Stimulated activated CD4-positive, alpha-beta T cell treated with anti-CD3 and anti-CD28 coated beads, Interleukin-2, amount 100 ng/mL, for 4 hours (primary cell): ENCODE data around the gene OR10A6.

Experiments
- DNase-seq: peaks from one replicate; pipeline ENCODE4 v3.0.0-alpha.2; 2020; ENCODE audit warnings: low read depth

The OR10A6 gene

DNA sequence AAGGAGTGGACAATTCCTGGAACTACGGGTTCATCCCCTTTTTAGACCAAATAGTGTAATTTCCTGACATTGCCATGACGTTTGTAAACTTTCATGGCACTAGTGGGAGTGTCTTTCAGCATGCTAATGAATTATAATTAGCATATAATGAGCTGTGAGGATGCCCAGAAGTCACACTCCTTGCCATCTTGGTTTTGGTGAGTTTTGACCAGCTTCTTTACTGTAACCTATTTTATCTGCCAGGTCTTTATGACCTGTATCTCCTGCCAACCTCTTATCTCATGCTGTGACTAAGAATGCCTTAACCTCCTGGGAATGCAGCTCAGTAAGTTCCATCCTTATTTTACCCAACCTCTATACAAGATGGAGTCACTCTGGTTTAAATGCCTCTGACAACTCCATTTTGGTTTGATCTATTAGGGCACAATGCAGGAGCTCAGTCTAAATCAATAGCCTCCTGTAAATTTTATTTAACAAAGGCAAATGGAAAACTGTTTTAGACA, 20.7 kb downstream of the OR10A6 start:
- DNase-seq = no peak

GRCh38 chr11:7909585-7910285, 21.3 kb downstream of the OR10A6 start:
- DNase-seq = no peak

DNA sequence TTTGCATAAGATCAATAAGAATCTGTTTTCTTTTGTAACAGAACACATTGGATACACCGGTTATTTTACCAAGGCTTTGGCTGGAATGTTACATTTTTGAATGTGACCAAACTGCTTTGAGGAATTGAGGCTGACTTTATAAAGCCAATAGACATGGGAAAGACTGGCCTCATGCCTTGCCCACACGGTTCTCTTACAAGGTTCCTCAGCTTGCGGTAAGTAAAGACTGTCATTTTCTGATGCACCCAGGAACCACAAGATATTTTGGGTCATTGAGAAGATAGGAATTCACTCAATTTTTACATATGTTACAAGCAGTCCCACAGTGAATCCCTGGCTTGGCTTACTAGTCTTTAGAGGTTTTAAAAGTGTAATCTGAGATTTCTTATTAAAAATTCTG, 23.9 kb downstream of the OR10A6 start:
- no peak for DNase-seq

DNA sequence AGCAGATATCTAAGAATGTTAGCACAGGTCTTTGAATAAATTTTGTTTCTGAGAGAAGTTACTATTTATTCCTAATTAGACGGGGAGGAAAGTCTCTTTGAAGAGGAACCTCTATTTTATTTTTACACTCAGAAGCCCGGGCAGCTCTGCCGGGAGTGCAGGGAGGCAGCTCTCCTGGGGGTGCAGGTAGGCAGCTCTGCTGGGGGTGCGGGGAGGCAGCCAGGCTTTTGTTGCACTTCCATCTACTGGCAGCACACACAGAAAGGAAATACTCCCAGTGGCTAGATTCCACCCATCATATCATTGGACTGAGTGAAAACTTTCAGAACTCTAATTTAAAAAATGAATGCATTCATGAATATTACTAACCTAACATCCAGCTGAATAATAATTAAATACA, 24.6 kb downstream of the OR10A6 start:
- DNase-seq = no peak

DNA sequence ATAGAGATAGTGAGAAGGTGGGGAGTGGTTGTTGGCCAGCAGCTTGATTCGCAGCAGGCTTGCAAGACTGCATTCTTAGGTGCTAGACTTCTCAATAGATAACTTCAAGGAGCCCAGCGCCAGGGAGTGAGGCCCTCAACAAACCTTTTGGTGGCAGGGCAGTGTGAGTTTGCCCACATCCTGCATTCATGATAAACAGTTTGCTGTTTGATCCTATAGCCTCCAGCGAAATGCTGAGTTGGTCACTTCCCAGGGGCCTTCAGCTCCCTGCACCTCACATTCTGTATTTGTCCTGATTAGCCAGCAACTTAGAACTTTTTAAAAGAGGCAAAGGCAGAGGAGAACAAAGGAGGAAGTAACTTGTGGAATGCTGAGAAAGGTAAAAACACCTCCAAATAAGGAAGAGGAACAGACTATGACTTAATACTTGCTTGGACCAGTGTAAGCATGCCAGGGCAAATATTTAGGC, 25.1 kb downstream of the OR10A6 start:
- DNase-seq = no peak

- DNase-seq = no peak
Measured at GRCh38 chr11:7905549-7905948, 25.5 kb downstream of the OR10A6 start.

GRCh38 chr11:7904917-7905316, 26.2 kb downstream of the OR10A6 start:
- no peak for DNase-seq

DNA sequence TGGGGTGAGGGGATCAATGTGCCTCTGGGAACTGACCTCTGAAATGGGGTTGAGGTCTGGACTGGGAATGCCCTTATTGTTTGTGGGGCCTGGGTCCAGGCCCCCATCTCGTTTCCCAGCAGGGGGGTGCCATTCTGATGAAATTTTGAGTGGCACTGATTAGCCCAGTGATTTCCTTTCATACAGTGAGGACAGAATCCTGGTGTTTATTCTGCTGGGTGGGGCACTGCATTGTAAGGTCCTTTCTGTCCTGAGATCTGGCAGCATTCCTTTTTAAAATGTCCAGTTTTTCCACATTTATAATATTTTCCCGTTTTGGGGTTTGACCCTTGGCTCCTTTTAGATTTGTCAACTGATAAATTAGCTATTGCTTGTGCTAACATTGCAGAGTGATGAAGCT, 27.1 kb downstream of the OR10A6 start:
- DNase-seq = no peak

GRCh38 chr11:7901319-7901854, 29.7 kb downstream of the OR10A6 start:
- DNase-seq = no peak

GRCh38 chr11:7900686-7901085, 30.4 kb downstream of the OR10A6 start:
- no peak for DNase-seq

DNA sequence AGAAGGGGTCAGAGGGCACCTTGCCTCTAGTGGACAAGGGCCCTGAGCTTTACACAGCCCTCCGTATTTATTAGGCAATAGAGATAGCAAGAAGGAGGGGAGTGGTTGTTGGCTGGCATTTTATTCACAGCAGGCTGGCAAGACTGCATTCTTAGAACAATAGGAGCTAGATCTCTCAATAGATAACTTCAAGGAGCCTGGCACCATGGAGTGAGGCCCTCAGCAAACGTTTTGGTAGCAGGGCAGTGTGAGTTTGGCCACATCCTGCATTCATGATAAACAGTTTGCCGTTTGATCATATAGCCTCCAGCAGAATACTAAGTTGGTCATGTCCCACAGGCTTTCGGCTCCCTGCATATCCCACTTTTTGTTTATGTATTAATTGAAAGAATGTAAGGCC, 31.6 kb downstream of the OR10A6 start:
- no peak for DNase-seq

GRCh38 chr11:7898666-7899283, 32.3 kb downstream of the OR10A6 start:
- DNase-seq = no peak

DNA sequence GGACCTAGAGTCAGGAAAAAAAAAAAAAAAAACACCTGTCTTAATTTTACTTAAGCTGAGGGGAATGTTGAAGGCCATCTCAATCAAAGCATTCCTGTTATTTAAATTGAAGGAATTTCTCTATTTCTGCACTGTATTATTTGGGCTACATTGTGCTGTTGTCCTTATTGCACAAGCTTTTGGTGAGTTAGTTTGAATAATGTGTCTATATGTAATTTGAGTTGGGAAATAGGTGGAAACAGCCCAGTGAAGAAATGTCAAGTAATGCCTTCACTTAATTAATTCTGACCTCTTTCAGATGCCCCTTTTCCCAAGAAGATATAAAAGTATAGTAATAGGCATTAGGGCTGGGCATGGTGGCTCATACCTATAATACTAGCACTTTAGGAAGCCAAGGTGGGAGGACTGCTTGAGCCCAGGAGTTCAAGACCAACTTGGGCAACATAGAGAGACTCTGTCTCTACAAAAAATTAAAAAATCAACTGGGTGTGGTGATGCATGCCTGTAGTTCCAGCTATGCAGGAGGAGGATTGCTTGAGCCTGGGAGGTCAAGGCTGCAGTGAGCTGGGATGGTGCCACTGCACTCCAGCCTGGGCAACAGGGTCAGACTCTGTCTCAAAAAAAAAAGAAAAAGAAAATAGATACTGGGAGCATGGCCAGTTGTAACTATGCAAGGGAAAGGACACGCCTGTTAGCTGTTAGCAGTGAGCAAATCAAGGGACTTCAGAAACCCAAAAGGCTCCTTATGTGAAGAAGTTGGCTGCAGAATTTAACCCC, 34.9 kb downstream of the OR10A6 start:
- no peak for DNase-seq

- DNase-seq = no peak
Measured at GRCh38 chr11:7894251-7894650, 36.8 kb downstream of the OR10A6 start.

- DNase-seq = no peak
Measured at GRCh38 chr11:7893796-7894195, 37.3 kb downstream of the OR10A6 start.

GRCh38 chr11:7892840-7893254, 38.2 kb downstream of the OR10A6 start:
- DNase-seq = no peak

GRCh38 chr11:7892059-7892699, 38.9 kb downstream of the OR10A6 start:
- DNase-seq = no peak

DNA sequence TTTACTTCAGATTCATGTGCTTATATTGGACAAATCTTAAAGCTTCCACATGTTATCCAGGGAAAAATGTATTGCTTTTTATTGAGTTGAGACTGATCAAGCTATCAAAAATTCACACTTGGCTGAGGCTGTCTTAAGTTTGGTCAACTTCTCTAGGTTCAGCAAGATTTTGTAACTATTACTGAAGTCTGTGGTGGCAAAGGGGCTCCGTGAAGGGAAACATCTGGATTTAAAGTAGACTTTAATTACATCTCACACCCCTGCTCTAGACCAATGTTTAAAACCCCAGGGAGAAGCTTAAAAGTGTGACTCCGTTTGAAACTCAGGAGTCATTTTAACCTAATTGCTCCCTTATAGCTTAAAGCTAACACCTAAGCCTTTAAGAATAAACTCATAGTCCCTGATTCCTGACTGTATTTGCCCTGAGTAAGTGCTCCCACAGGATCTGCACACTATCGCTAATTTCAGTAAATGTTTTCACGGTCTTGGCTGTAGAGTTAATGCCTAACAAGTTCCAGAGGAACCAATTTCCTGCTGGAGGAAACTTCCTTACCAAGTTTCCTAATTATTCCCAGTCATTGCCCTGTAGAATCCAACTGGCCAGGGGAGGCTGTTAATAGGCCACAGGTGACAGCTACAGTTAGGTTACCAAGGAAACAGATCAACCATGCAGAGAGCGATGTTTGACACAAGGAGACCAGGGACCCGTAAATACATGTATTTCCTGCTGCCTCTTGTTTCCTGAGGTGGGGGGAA, 40.5 kb downstream of the OR10A6 start:
- no peak for DNase-seq

- DNase-seq = no peak
Measured at GRCh38 chr11:7889985-7890384, 41.1 kb downstream of the OR10A6 start.

DNA sequence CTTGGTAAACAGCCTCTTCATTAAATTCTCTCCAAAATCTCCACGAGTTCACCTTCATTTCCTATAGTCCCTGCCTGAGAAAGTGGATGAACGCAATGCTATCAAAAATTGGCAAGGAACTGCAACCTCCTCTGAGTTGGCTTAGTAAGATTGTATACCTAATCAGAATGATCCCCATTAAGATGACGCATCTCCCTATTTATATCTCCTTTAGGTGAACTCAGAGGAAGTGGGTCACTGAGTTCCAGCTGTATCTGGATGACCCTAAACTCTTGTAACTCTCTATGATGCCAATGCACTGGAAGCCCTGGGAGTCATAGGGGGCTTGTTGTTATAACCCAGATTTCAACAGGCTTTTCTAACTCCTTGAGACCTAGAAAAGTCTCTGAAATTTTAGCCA, 48.2 kb downstream of the OR10A6 start:
- DNase-seq = no peak
